ENCODE data around the gene MRGPRG. TPM values are rescaled to one million over a fixed set of nuclear protein-coding genes. Genes with fewer than 3 reads are reported as not detected.

MRGPRG gene
- total RNA-seq, 2 donors from 2014 or later, result not detected

DNA sequence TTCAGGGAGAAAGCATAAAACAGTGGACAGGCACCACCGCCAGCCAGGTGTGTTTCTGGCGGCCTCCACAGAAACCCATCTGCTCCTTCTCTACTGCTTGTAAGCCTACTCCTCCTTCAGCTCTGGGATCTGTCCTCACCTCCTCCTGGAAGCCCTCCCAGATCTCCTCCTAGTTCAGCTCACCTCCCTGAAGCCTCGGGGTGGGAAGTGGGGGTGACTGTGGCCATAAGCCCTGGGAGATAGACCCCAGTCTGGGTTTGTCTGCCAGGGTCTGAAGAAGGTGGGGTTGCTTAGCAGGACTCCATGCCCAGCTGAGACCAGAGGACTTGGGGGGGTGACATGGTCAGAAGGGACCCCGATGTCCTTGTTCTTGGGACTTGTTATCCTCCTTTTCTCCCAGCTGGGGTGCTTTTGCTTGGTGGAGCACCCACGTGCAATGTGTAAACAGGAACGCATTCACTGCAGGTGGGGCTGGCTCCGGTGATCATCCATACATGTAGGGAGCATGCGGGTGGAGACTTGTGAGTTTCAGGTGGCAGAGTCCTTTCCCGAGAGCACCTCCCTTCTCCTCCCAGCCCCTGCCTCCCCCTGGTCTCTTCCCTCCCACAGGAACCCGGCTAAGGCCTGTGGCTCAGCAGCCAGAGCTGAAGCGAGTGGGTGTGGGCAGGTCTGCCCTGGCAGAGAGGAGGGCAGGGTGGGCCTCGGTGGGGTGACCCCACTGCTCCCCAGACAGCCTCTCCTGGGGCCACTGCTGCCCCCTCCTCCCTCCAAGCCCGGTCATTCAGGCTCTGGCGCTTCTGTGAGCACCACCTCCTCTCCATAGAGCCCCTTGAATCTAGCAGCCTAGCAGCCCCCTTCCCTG, 25.9 kb downstream of the MRGPRG start:
- TF ChIP-seq, protein P1, sequence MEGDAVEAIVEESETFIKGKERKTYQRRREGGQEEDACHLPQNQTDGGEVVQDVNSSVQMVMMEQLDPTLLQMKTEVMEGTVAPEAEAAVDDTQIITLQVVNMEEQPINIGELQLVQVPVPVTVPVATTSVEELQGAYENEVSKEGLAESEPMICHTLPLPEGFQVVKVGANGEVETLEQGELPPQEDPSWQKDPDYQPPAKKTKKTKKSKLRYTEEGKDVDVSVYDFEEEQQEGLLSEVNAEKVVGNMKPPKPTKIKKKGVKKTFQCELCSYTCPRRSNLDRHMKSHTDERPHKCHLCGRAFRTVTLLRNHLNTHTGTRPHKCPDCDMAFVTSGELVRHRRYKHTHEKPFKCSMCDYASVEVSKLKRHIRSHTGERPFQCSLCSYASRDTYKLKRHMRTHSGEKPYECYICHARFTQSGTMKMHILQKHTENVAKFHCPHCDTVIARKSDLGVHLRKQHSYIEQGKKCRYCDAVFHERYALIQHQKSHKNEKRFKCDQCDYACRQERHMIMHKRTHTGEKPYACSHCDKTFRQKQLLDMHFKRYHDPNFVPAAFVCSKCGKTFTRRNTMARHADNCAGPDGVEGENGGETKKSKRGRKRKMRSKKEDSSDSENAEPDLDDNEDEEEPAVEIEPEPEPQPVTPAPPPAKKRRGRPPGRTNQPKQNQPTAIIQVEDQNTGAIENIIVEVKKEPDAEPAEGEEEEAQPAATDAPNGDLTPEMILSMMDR (IDR thresholded peaks at IDR 0.05), result no peak
- no peak overlapping the region for H3K4me3 ChIP-seq

DNA sequence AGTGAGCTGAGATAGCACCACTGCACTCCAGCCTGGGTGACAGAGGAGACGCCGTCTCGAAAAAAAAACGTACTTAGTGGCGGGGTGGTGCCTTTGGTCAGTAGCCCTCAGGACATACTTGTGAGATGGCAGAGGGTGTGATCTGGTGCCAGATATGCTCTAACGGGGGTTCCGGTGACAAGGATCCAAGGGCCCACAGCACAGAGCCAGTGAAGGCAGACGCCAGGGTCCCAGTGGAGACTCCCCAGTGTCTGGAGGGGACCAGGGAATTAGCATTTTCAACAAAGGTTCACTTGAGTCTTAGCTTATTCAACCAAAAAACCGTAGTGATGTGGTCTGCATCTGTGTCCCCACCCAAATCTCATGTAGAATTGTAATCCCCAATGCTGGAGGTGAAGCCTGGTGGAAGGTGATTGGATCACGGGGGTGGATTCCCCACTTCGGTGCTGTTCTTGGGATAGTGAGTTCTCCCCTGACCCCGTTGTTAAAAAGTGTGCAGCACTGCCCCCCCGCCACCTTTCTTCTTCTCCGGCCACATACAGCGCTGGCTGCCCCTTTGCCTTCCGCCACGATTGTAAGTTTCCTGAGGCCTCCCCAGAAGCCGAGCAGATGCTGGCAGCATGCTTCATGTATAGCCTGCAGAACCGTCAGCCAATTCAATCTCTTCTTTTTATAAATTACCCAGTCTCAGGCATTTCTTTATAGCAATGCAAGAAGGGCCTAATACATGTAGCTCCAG, 26.9 kb downstream of the MRGPRG start:
- no peak for DNase-seq (ENCODE audit: low spot score)
- no peaks in the 10 kb centered on the region for H3K4me1 ChIP-seq
- H3K4me3 ChIP-seq, result no peak overlapping the region
- H3K27me3 ChIP-seq, result no peaks in the 10 kb centered on the region
- H3K9me3 ChIP-seq, result no peaks in the 10 kb centered on the region
- no peak overlapping the region for H3K27ac ChIP-seq
- TF ChIP-seq, protein P1 (IDR thresholded peaks at IDR 0.05), result no peak
- H3K36me3 ChIP-seq, result no peaks in the 10 kb centered on the region

More for the DNA sequence above, 25.9 kb downstream of the MRGPRG start:
- Histone ChIP-seq H3K4me1 (no peaks in the 10 kb centered on the region), H3K36me3 (no peaks in the 10 kb centered on the region), H3K27me3 (no peaks in the 10 kb centered on the region), H3K9me3 (no peaks in the 10 kb centered on the region), H3K27ac (no peak overlapping the region)
- no peak for DNase-seq (ENCODE audit: low spot score)

DNA sequence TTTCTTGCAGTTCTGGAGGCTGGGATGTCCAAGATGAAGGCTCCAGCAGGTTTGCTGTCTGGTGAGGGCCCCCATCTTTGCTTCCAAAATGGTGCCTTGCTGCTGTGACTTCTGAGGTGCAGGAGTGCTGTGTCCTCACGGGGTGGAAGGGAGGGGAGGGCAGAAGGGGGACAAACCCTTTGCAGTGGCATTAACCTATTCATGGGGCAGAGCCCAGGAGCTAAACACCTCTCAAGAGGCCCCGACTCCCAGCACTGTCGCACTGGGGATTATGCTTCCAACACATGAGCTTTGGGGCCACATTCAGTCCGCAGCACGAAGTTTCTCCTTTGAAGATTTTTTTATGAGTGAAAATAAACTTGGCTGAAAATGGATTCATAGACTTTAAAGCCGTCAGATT, 28.0 kb downstream of the MRGPRG start:
- no peaks in the 10 kb centered on the region for H3K9me3 ChIP-seq
- no peaks in the 10 kb centered on the region for H3K4me1 ChIP-seq
- H3K27me3 ChIP-seq, result no peaks in the 10 kb centered on the region
- TF ChIP-seq, protein P1 (IDR thresholded peaks at IDR 0.05), result no peak
- no peaks in the 10 kb centered on the region for H3K36me3 ChIP-seq
- no peak overlapping the region for H3K4me3 ChIP-seq
- no peak for DNase-seq (ENCODE audit: low spot score)
- no peak overlapping the region for H3K27ac ChIP-seq

DNA sequence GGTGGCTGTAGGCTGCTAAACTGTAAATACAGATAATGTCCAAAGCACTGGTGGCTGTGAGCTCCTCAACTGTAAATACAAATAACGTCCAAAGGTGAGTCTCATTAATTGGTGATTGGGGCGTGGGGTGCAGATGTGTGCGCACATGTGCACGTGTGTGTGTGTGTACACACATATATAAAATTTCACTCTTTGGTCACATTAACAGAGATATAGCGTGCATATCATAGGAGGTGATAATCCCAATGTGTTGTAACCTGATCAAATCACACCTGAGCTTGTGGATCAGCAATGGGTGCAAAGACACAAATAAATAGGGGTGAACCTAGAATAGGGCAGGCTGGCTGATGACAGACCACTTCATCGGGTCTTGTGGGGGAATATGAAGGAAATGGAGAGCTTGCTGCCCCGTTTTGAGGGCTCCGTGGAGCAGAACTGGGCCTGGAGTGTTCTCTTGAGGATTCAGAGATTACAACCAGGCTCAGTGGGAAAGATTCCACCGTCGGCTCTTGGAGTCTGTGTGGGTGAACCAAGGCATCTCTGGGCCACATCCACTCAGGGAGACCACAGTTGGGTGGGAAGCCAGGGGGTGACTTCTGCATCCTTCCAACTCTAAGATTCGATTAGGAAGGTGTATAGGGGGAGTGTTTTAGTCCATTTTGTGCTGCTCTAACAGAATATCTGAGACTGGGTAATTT, 28.6 kb downstream of the MRGPRG start:
- no peak overlapping the region for H3K27ac ChIP-seq
- no peak for DNase-seq (ENCODE audit: low spot score)

DNA sequence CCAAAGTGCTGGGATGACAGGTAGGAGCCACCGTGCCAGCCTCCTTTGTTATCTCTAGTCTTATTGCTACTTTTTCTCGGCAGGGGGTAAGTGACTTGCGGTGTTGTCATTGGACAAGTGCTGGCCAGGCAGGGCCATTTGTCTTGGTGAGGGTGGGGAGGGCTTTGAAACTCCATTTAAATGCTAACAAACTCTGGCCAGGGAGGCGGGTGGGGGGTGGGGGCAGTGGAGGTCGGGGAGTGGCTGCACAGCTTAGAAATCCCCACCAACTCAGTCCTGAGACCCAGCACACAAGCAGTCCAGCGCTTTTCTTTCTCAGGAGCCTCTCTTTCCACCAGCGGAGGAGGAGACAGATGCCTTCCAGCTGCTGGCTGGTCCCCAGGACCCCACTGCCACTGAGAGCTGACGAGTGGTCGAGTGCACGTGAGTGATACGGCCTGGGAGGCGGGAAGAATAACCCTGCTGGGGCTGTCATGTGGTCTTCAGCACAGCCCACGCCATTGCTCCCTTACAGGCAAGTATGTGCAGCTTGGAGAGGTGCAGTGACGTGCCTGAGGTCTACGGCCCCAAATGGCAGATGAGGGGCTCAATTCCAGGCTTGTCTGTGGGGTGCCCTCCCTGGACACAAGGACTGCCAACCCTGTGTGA, 29.3 kb downstream of the MRGPRG start:
- Histone ChIP-seq H3K27me3 (no peaks in the 10 kb centered on the region), H3K9me3 (no peaks in the 10 kb centered on the region), H3K27ac (no peak overlapping the region), H3K36me3 (no peaks in the 10 kb centered on the region), H3K4me1 (no peaks in the 10 kb centered on the region), H3K4me3 (no peak overlapping the region)
- TF ChIP-seq, protein P1 (IDR thresholded peaks at IDR 0.05), result no peak
- no peak for DNase-seq (ENCODE audit: low spot score)

More for the DNA sequence above, 28.6 kb downstream of the MRGPRG start:
- H3K27me3 ChIP-seq, result no peaks in the 10 kb centered on the region
- H3K36me3 ChIP-seq, result no peaks in the 10 kb centered on the region
- TF ChIP-seq, protein P1 (IDR thresholded peaks at IDR 0.05), result no peak
- no peak overlapping the region for H3K4me3 ChIP-seq
- H3K4me1 ChIP-seq, result no peaks in the 10 kb centered on the region
- H3K9me3 ChIP-seq, result no peaks in the 10 kb centered on the region

Data from right atrium auricular region (tissue), 2 donors.